GM18499 (cell line): ENCODE measurements around the gene EPHA5.

Experiments
- ATAC-seq: cut with Tn5 transposase; IDR thresholded peaks from one replicate; pipeline ENCODE4 v1.9.1; 2021; ENCODE audit warnings: moderate number of reproducible peaks; ENCODE audit not compliant: insufficient read depth, unreplicated experiment

The EPHA5 gene

DNA sequence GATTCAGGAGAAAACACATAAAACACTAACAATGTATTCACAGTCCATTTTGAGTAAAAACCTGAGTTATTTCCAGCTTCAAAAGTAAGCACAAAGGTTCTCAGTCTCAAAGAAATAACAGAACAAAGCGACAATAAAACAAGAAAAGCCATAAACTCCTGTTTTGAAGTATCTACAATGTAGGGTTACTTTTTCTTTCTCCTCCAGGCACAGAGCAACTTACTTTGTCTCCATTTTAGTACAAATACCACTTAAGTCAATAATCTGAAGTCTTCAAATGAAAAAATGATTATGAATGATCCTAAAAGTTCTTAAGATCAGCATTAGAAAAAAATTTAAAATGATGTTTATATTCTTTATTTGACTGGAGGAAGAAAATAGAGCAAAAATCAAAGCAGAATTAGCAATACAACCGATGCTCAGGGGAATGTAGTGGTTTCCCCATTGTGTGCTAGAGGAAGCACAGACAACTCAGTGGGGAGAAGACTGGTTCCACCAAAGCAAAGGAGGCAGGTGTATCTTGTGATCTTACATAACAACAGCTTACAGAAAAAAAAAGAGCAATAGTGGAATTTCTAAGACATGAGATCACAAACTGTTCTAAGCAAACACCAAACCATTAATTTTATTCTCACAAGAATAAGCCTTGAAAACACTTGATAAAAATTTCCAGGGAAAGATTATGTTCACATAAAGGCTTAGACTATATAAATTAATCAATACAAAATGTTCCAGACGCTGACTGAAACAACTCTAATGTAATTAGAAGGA lies 35.1 kb downstream of the EPHA5 start:
- ATAC-seq: no peak

GRCh38 chr4:65624651-65625050 lies 45.6 kb downstream of the EPHA5 start:
- ATAC-seq: no peak

DNA sequence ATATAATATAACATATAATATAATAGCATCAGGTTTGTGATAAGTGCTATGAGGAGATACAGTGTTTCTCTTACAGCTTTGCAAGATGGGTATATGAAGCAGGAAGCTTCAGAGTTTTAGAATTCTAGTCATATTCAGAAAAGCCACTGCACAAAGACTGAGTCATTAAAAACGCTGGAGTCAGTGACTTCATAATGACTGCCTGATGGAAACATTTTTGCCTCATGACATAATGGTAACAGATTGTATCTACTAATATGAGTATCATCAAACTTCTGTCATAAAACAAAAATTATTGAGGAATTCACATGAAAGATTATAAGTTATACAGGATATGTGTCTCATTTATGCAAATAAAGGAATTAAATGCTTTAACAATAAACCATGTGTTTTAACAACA lies 46.8 kb downstream of the EPHA5 start:
- no peak for ATAC-seq

GRCh38 chr4:65617416-65617815 lies 52.9 kb downstream of the EPHA5 start:
- no peak for ATAC-seq

GRCh38 chr4:65604515-65604914 lies 65.8 kb downstream of the EPHA5 start:
- ATAC-seq: no peak

- no peak for ATAC-seq
Observed at GRCh38 chr4:65600656-65601055, 69.6 kb downstream of the EPHA5 start.

GRCh38 chr4:65599340-65599739 lies 70.9 kb downstream of the EPHA5 start:
- ATAC-seq: no peak

GRCh38 chr4:65597697-65598096 lies 72.6 kb downstream of the EPHA5 start:
- no peak for ATAC-seq

DNA sequence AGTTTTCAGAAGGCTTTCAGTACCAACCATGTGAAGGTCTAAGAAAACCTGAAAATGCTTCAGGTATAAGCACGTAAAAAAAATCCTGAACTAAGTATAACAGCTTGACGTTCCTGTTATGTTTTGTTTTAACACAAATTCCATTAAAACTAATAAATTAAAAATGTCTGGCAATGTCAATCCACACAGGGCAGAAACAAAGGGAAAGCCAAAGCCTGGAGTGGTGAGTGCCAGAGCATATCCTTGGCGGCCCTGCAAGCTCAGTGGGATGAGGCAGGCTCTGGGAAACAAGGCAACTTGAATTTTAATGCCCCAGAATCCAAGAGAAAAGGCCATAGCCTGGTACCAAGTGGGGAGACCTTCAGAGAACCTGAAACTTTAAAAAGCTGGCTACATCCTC lies 78.2 kb downstream of the EPHA5 start:
- ATAC-seq: no peak

- ATAC-seq: no peak
Observed at GRCh38 chr4:65589921-65590320, 80.4 kb downstream of the EPHA5 start.

DNA sequence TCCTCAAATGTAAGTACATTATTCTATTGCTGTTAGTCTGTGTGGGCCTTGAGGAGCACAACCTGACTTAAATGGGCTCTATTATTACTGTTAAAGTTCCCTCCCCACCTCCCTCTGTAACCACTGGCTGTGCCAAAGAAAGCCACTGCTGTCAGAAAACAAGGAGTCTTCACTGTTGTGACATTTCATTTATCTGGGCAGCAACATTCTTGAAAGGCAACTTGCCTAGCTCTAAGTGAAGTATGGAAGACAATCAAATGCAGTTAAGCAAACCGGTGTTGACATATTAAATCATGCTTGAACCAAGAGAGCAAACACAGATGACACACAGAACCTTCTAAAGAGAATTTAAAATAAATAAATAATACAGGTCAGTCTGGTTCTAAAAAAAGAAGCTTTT lies 81.0 kb downstream of the EPHA5 start:
- no peak for ATAC-seq

DNA sequence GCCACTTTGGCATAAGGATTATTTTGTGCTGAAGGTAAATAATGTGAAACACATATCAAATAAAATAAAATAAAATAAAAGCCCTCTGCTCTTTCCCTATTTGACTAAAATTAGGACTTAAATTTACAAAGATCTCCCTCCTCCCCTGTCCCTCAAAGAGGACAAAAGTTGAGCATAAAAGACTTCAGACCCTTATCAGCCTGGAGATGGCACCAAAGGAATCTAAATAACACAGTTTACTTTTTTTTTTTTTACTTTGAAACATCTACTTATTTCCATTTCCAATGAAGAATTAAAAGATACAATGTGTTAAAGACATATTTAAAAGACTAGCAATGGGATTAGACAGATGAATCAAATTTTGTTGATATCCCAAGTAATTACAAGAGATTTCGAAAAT lies 89.7 kb downstream of the EPHA5 start:
- ATAC-seq: no peak

DNA sequence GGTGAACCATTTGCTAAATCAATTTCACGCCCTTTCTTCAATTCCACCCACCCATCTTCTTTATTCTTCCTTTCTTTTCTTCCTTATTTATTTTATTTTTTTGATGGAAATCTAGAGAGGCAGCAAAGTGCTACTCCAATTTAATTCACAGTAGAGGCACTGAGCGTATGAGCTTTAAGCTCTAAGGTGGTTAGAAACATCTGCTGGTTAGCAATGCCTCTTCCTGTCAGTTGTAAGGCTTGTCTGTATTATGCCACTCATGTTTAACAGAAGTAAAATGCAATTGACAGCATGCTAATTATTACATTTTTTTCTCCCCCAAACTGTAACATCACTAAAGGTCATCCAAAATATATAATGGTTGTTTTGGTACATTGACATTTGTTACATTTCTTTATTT lies 103.8 kb downstream of the EPHA5 start:
- ATAC-seq: no peak

- ATAC-seq: no peak
Observed at GRCh38 chr4:65561164-65561563, 109.1 kb downstream of the EPHA5 start.

DNA sequence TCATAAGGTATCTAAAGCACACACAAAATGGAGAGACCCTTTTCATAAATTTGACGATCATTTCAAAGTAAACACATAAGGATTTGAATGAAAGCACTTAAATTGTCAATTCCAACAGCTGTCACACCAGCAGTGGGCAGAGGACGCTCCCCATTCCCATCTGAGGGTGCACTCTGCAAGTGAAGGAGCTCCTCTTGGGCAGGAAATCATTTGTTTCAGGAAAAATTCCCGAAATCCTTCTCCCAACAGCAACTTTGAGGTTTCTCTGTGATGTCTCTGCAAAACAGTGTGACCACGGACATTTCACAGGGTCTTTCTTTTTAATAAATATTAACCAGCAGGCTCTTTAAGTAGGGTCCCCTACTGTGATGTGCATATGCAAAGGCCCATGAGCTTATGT lies 111.0 kb downstream of the EPHA5 start:
- no peak for ATAC-seq

DNA sequence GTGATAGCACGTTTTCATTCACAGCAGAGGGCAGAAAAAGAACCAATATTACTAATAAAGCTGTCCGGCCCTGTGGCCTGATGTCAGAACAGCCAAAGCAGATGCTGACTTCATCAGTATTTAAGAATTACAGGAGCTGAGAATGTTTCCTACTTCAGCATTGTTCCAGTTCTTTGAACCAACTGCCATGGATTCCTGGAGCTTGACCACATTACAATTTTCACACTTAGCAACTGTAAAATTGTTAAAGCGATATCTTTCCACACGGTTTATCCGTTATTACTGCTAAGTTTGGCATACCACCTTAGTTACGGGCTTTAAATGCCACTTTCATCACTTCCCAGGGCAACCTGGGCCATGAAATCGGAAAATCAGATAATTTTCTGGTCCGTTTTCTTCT lies 118.2 kb downstream of the EPHA5 start:
- no peak for ATAC-seq

- no peak for ATAC-seq
Observed at GRCh38 chr4:65550500-65550899, 119.8 kb downstream of the EPHA5 start.

DNA sequence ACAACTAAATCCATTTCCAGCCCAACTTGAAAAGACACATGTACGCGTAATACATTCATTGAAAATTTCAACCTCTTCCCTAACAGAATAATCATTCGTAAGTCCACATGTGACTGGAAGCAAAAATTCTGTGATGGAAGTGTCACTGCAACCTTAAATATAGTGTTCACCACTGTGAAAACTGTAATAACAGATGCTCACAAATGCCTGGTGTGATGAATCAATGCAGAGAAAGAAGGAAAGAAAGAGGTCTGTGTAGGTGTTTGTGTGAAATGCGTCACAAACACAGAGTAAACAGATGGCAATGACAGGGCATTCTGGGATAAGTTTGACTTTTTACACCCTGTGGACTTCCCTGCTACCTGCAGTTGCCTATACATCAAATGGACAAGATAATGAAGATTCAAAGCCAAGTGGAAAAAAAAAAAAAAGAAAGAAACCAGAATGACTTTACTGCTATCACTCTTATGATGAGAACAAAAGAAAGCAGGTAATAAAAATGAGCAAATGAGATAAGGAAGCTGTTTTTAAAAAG lies 123.3 kb downstream of the EPHA5 start:
- no peak for ATAC-seq

DNA sequence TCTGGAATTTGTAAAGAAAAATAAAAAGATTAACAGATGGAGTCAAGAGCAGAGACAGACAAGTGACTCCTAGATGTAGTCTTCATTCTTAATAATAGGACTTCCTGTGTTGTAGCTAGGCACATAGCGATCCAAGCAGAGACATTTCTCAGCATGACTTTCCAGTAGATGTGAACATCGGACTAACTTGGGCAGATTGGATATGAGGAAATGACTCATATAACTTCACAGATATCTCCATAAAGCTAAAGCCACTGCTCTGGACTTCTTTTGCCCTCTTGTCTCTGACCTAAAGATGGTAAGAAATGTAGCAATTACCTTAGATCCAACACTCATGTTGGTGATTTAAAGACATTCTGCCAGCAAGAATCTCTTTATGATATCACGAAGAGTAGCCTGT lies 131.7 kb downstream of the EPHA5 start:
- no peak for ATAC-seq

DNA sequence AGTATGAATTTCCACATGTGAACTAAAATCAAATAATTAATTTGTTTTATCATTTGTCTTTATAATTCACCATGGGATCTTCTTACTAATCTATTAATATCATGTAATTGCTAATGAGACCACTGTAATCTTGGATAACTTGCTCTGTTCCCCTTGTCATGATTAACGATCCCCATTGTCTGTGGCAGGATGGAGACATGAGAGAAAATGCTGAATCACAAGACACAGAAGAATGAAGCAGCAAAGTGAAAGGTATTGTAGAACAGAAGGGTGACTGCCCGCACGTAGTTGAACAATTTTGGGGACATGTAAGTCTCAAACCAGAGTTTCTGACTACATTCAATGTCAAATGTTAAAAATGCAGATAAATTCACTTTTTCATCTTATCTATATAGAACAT lies 135.2 kb downstream of the EPHA5 start:
- ATAC-seq: no peak

DNA sequence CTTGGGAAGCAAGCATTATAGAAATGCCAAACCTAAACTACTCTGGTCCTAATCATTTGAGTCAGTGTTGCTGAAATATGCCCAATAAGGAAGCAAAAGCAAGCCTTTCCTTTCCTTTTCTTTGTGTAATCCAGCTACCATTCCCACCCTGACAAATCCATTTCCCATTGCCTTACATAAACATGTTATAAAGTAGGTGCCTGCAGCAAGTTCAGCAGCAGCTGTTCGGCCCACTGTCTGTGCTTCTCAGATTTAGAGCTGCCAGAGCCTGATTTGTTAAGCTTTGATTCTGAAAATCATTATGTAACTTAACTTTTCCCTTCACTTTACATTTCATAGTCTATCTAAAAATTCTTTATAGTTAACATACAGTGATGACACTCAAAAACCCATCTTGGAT lies 148.6 kb downstream of the EPHA5 start:
- no peak for ATAC-seq

- ATAC-seq: no peak
Observed at GRCh38 chr4:65515646-65516045, 154.6 kb downstream of the EPHA5 start.
